Stimulated activated CD8-positive, alpha-beta memory T cell treated with anti-CD3 and anti-CD28 coated beads, Interleukin-7, amount 100 ng/mL, for 4 hours (primary cell): ENCODE measurements around the gene REC8.
A peak's percentile ranks its signal among the peaks of the same experiment; 100 is the strongest.

ENCODE experiments used
- DNase-seq, 2 donors: peaks; one replicate each; pipeline ENCODE4 v3.0.0-alpha.2; 2020; ENCODE audit warnings: low read depth in 2 of 2

Gene REC8

DNA sequence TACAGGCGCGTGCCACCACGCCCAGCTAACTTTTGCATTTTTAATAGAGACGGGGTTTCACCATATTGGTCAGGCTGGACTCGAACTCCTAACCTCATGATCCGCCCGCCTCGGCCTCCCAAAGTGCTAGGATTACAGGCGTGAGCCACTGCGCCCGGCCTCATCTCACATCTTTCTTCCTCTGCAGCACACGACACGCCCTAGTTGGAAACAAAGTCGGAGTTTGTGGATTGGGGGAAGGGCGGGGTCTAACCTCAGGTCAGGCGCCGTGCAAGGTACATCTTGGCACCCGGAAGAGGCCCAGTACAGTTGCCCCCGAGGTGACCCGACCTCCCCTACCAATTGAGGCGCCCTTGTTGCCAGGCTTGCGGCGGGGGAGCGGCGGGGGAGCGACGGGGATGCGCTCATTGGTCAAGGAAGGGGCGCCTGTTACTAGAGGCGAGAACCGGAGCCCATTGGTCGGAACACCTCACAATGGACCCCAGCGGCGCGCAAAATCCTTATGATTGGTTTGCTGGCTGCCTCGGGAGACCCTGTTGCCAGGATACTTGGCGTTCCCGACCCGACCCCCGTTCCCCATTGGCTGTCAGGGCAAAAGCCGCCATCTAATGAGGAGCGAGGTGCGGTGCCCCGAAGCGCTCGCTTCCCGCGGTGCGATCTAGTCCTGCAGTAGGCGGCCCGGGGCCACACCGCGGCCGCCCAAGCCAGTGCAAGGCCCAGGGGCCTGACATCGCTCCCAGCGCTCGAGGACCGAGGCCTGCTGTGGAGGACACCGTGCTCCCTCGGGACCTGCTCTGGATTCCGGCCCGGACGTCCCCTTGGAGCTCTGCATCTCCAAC lies at the start of gene REC8:
Gene REC8, plus strand, starts transcription at position 659 of the 839 bp plus-strand sequence. CDS start 473 bp downstream, outside the sequence.
- DNase-seq: peak; percentile 52 to 59

DNA sequence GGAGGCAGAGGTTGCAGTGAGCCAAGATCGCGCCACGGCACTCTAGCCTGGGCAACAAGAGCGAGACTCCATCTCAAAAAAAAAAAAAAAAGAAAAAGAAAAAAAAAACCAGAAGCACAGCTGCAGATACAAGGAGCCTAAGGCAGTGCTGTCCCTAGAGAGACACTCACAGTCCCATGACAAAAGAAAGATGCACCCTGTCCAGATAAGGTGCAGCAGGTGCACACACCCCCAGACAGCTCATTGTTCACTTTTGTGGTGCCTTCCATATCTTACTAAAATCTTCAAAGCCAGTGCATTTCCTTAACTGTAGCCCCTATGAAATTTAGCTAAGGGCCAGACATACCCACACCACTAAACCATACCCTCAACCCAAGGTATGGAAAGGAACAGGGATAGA lies 49.5 kb upstream of the REC8 start:
- DNase-seq: no peak

- DNase-seq: no peak
These were observed 49.0 kb upstream of the REC8 start for GRCh38 chr14:24122898-24123297.

DNA sequence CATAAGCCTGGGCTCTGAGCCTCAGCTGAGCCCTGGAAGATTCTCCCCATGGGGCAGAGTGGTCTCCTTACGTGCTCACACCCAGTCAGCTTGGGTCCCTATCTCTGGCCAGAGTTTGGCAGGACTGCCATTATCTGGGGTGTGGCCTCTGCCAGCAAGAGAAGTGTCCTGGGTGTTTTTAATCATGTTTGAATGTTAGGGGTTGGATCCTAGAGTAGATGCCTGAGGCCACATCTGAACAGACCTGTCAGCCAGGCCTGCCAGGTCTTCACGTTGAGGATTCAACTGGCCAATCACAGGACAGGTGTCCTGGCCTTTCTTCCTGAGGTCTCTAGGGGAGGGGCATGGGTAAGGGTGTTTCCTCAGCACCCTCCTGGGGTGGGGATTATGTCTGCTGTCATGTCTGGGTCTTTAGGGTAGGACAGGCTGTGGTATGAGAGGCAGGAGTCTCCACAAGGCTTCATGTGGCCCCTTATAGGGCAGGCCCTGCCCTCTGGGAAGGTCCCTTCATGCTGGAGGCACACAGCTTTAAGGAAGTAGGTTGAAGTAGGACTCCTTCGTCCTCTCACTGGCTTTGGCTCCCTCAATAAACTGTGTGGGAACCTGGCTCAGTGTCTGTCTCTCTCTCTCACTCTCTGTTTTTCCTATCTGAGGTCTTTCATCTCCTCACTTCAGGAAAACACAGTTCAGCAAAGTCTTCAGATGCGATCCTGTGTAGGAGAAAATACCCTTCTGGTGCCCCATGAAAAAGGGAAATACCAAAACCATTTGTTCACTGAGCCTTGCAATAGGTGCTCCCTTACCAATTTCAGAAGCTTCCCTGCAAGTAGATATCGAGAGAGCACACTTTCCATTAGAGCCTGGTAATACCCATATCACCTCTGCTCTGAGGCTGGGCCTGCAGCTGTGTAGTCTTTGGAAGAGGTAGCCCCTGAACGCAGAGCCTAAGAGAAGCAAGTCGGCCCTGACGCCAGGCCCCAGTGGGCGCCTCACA lies 48.2 kb upstream of the REC8 start:
- no peak for DNase-seq

DNA sequence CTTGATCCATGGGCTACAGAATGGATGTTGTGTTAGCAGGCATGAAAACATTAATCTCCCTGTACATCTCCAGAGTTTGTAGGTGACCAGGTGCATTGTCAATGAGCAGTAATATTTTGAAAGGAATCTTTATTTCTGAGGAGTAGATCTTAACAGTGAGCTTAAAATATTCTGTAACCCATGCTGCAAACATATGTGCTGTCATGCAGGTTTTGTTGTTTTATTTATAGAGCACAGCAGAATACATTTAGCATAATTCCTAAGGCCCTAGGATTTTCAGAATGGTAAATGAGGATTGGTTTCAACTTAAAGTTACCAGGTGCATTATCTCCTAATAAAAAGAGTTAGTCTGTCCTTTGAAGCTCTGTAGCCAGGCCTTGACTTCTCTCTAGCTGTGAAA lies 44.9 kb upstream of the REC8 start:
- DNase-seq: no peak

DNA sequence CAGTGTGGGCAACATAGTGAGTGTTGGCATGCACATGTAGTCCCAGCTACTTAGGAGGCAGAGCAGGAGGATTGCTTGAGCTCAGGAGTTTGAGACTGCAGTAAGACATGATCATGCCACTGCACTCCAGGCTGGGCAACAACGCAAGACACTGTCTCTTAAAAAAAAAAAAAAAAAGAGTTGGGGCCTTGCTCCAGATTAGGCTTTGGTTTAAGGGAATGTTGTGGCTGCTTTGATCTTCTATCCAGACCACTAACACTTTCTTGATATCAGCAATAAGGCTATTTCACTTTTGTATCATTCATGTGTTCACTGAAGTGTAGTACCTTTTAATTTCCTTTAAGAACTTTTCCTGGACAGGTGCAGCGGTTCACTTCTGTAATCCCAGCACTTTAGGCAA lies 44.2 kb upstream of the REC8 start:
- DNase-seq: no peak

GRCh38 chr14:24129410-24129998 lies 42.4 kb upstream of the REC8 start:
- no peak for DNase-seq

GRCh38 chr14:24130380-24130716 lies 41.5 kb upstream of the REC8 start, which contains the start of gene FITM1:
Gene FITM1, plus strand, starts transcription at chr14:24130659. Its CDS starts 905 bp downstream, at chr14:24131564.
- no peak for DNase-seq

GRCh38 chr14:24130717-24131548 lies 40.9 kb upstream of the REC8 start:
- DNase-seq: no peak

DNA sequence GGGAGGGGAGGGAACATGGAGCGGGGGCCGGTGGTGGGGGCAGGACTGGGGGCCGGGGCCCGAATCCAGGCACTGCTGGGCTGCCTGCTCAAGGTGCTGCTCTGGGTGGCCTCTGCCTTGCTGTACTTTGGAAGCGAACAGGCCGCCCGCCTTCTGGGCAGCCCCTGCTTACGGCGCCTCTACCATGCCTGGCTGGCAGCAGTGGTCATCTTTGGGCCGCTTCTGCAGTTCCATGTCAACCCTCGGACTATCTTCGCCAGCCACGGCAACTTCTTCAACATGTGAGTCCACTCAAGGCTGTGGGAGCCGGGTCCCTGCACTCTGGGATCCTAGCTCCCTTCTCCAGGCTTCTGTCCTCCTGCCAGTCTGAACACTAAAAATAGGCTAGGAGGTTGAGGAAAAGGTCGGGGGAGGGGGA lies 40.3 kb upstream of the REC8 start:
- no peak for DNase-seq

DNA sequence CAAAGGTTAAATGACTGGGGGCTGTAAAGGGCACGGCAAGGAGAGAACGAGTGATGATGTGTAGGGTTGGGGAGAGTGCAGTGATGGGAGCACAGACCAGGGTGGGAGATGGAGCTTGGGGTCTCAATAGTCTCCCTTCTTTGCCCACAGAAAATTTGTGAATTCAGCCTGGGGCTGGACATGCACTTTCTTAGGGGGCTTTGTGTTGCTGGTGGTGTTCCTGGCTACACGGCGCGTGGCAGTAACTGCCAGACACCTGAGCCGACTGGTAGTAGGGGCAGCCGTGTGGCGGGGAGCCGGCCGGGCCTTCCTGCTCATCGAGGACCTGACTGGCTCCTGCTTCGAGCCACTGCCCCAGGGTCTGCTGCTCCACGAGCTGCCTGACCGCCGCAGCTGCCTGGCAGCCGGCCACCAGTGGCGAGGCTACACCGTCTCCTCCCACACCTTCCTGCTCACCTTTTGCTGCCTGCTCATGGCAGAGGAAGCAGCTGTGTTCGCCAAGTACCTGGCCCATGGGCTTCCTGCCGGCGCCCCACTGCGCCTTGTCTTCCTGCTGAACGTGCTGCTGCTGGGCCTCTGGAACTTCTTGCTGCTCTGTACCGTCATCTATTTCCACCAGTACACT lies 39.7 kb upstream of the REC8 start:
- no peak for DNase-seq

- no peak for DNase-seq
These were observed 38.9 kb upstream of the REC8 start for GRCh38 chr14:24132976-24133375.

- DNase-seq: no peak
These were observed 38.1 kb upstream of the REC8 start for GRCh38 chr14:24133735-24134134.

DNA sequence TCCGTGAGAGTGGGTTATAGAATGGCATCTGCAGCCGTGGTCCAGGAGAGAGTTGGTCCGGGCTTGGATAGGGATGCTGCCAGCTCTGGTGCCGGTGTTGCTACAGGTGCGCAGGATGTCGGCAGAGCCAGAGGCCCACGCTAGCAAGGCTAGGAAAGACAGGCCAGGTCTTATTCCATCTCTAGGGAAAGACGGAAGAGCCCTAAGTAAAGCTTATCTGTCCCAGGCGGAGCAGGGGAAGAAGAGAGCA lies 36.4 kb upstream of the REC8 start:
- no peak for DNase-seq

GRCh38 chr14:24135834-24136683 lies 35.8 kb upstream of the REC8 start, which contains the start of gene PSME1:
Gene PSME1, plus strand, starts transcription at chr14:24136194. Its CDS starts 69 bp downstream, at chr14:24136263.
- DNase-seq: peak; percentile 86 to 89

DNA sequence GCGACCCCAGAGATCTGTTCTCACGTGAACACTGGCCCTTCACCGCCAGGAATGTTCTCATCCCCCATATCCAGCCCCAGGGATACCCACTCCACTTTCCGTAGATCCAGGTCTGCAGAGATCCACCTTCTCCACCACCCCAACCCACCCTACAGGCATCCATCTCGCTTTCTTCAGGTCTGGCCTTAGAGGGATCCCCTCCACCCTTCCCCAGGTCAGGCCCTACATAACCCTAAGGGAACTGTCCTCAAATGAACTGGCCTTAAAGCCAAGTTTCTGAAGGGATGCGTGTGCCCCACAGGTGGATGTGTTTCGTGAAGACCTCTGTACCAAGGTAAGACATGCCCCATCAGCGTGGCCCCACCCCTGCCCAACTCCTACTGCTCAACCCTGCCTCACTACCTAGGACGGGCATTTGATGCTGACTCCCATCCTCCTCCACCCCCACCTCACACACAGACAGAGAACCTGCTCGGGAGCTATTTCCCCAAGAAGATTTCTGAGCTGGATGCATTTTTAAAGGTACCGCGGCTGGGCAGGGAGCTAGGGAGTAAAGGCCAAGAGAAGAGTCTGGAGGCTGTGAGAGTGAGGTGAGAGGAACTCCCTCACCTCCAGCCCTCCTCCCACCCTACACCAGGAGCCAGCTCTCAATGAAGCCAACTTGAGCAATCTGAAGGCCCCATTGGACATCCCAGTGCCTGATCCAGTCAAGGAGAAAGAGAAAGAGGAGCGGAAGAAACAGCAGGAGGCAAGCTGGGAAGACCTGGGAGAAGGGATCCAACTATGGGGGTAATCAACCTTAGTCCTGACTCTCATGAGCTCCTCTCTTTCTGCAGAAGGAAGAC lies 35.0 kb upstream of the REC8 start:
- DNase-seq: no peak

GRCh38 chr14:24137529-24138395 lies 34.1 kb upstream of the REC8 start:
- DNase-seq: no peak
